ENCODE results near the gene MCCC2. TPM values are rescaled to one million over a fixed set of nuclear protein-coding genes. Genes with fewer than 3 reads are reported as not detected.
"Not testable (repeated sequence)": the region's sequence is repeated elsewhere in the genome, so short reads cannot be mapped to it uniquely, and the experiment has no call there.

MCCC2 gene
- total RNA-seq, 2 experiments from 2014 or later, result 34.7 to 61.2 TPM

GRCh38 chr5:71569748-71570509 is 17.2 kb upstream of the MCCC2 start:
- CTCF ChIA-PET (ENCODE audit: unreplicated experiment), result no interaction called here
- intact Hi-C loops (cut with micrococcal nuclease; ENCODE audit: unreplicated experiment), result no loop called here

GRCh38 chr5:71571811-71572210 is 15.3 kb upstream of the MCCC2 start:
- H3K4me1 ChIP-seq (ENCODE audit: insufficient read depth, low read length, poor library complexity, severe bottlenecking); H2AFZ ChIP-seq (ENCODE audit: low read length); DNase-seq (ENCODE audit: low spot score); CTCF ChIA-PET (ENCODE audit: unreplicated experiment); intact Hi-C loops (cut with micrococcal nuclease; ENCODE audit: unreplicated experiment); H4K20me1 ChIP-seq (ENCODE audit: insufficient read depth, low read length); BruUV-seq (replicated peaks); H3K79me2 ChIP-seq (ENCODE audit: insufficient read depth, low read depth, low read length); H3K27ac ChIP-seq (ENCODE audit: low read depth, low read length, poor library complexity, severe bottlenecking); H3K4me3 ChIP-seq (ENCODE audit: low read depth, low read length, poor library complexity, severe bottlenecking); POLR2A ChIA-PET; H3K4me2 ChIP-seq (ENCODE audit: low read length); H3K9me3 ChIP-seq (ENCODE audit: low read length); H3K9me2 ChIP-seq (ENCODE audit: insufficient read depth, low read length): not testable (repeated sequence)
- H3K36me3 ChIP-seq (ENCODE audit: insufficient read depth, low read length), result peaks cover 19% of the 10 kb centered on the region

More at GRCh38 chr5:71569748-71570509, 17.2 kb upstream of the MCCC2 start:
- Histone ChIP-seq H3K9me3 (ENCODE audit: low read length) (no peaks in the 10 kb centered on the region), H3K36me3 (ENCODE audit: insufficient read depth, low read length) (peaks cover 32% of the 10 kb centered on the region), H2AFZ (ENCODE audit: low read length) (no peak overlapping the region), H4K20me1 (ENCODE audit: insufficient read depth, low read length) (no peaks in the 10 kb centered on the region), H3K79me2 (ENCODE audit: insufficient read depth, low read depth, low read length) (no peaks in the 10 kb centered on the region), H3K4me3 (ENCODE audit: low read depth, low read length, poor library complexity, severe bottlenecking) (no peak overlapping the region), H3K4me1 (ENCODE audit: insufficient read depth, low read length, poor library complexity, severe bottlenecking) (no peaks in the 10 kb centered on the region), H3K4me2 (ENCODE audit: low read length) (no peak overlapping the region), H3K27ac (ENCODE audit: low read depth, low read length, poor library complexity, severe bottlenecking) (no peak overlapping the region), H3K9me2 (ENCODE audit: insufficient read depth, low read length) (no peaks in the 10 kb centered on the region)
- DNase-seq (ENCODE audit: low spot score), result no peak
- BruUV-seq (replicated peaks), result no TSS peak
- POLR2A ChIA-PET, result no interaction called here
- TF ChIP-seq EZH2phosphoT487 (IDR thresholded peaks at IDR 0.05; ENCODE audit: borderline replicate concordance, low read depth, low read length), result no peak
- no peak for TF ChIP-seq CTCF (conservative IDR thresholded peaks at IDR 0.05; ENCODE audit: low read length)

GRCh38 chr5:71573591-71573990 is 13.5 kb upstream of the MCCC2 start:
- Histone ChIP-seq H3K4me2 (ENCODE audit: low read length) (no peak overlapping the region), H3K27ac (ENCODE audit: low read depth, low read length, poor library complexity, severe bottlenecking) (no peak overlapping the region), H3K4me1 (ENCODE audit: insufficient read depth, low read length, poor library complexity, severe bottlenecking) (no peaks in the 10 kb centered on the region), H3K36me3 (ENCODE audit: insufficient read depth, low read length) (peaks cover 7% of the 10 kb centered on the region; the same call in 1 of the 2 replicates), H4K20me1 (ENCODE audit: insufficient read depth, low read length) (no peaks in the 10 kb centered on the region), H3K9me3 (ENCODE audit: low read length) (no peaks in the 10 kb centered on the region), H3K9me2 (ENCODE audit: insufficient read depth, low read length) (no peaks in the 10 kb centered on the region), H3K4me3 (ENCODE audit: low read depth, low read length, poor library complexity, severe bottlenecking) (no peak overlapping the region), H2AFZ (ENCODE audit: low read length) (no peak overlapping the region), H3K79me2 (ENCODE audit: insufficient read depth, low read depth, low read length) (no peaks in the 10 kb centered on the region)
- CTCF ChIA-PET (ENCODE audit: unreplicated experiment), result no interaction called here
- intact Hi-C loops (cut with micrococcal nuclease; ENCODE audit: unreplicated experiment), result no loop called here
- no peak for DNase-seq (ENCODE audit: low spot score)
- POLR2A ChIA-PET, result no interaction called here
- TF ChIP-seq EZH2phosphoT487 (IDR thresholded peaks at IDR 0.05; ENCODE audit: borderline replicate concordance, low read depth, low read length) (no peak), CTCF (conservative IDR thresholded peaks at IDR 0.05; ENCODE audit: low read length) (no peak)
- no TSS peak for BruUV-seq (replicated peaks)

GRCh38 chr5:71575588-71575987 is 11.6 kb upstream of the MCCC2 start:
- intact Hi-C loops (cut with micrococcal nuclease; ENCODE audit: unreplicated experiment); H2AFZ ChIP-seq (ENCODE audit: low read length); POLR2A ChIA-PET: not testable (repeated sequence)

More at GRCh38 chr5:71575588-71575987, 11.6 kb upstream of the MCCC2 start:
- H3K9me2 ChIP-seq (ENCODE audit: insufficient read depth, low read length); H3K79me2 ChIP-seq (ENCODE audit: insufficient read depth, low read depth, low read length); H3K4me2 ChIP-seq (ENCODE audit: low read length); H3K9me3 ChIP-seq (ENCODE audit: low read length); H4K20me1 ChIP-seq (ENCODE audit: insufficient read depth, low read length); H3K4me1 ChIP-seq (ENCODE audit: insufficient read depth, low read length, poor library complexity, severe bottlenecking); H3K27ac ChIP-seq (ENCODE audit: low read depth, low read length, poor library complexity, severe bottlenecking); CTCF ChIA-PET (ENCODE audit: unreplicated experiment); H3K4me3 ChIP-seq (ENCODE audit: low read depth, low read length, poor library complexity, severe bottlenecking); H3K36me3 ChIP-seq (ENCODE audit: insufficient read depth, low read length); BruUV-seq (replicated peaks); DNase-seq (ENCODE audit: low spot score): not testable (repeated sequence)
